GM19395 (cell line): ENCODE data around the gene SCN3B.

Source experiments
- ATAC-seq: cut with Tn5 transposase; IDR thresholded peaks from one replicate; pipeline ENCODE4 v1.9.1; 2021; ENCODE audit warnings: mild to moderate bottlenecking, moderate library complexity; ENCODE audit not compliant: unreplicated experiment

Gene SCN3B

DNA sequence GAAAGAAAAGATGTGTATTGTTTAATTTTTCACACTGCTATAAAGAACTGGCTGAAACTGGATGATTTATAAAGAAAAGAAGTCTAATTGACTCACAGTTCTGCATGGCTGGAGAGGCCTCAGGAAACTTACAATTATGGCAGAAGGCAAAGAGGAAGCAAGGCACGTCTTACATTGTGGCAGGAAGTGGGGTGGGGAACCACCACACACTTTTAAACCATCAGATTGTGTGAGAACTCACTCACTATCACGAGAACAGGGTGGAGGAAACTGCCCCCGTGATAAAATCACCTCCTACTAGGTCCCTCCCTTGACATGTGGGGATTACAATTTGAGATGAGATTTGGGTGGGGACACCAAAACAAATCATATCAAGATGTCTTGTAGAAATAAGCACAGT, 5.5 kb upstream of the SCN3B start:
- peak; percentile 92 for ATAC-seq

DNA sequence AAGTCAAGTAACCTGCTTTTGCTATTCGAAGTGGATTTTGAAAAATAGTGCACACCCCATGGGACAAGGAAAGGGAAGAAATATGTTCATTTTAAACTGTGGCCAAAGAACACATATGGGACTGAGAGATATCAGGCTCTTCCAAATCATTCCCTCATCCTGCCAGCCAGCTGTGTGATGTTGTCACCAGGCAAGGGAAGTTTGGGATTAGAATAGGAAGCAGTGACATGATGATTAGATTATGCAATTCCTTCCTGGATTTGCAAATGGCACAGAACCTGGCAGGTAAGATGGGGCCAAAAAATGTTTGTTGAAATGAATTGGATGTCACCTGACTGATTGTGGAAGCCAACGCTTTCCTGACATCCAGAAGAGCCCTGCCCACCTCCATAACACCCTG, 4.9 kb upstream of the SCN3B start:
- ATAC-seq, result no peak

- no peak for ATAC-seq
Observed at GRCh38 chr11:123653827-123654565, 428 bp downstream of the SCN3B start.

DNA sequence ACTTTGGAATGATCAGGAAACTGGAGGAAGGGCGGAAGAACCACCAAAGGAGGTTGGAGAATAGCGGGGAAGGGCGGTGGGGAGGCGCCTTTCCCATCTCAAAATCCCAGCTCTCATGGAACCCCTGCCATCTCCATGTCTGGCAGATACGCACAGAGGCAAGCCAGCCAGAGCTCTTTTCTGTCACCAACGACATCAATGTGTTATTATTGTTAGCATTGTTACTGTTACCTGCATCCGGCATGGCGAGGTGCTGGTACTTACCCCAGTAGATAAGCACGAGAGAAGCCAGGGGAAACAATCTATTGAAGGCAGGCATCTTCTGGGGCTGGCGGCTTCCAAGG, 969 bp downstream of the SCN3B start:
- no peak for ATAC-seq

GRCh38 chr11:123652599-123652998, 1.8 kb downstream of the SCN3B start:
- no peak for ATAC-seq

GRCh38 chr11:123650901-123651300, 3.5 kb downstream of the SCN3B start:
- no peak for ATAC-seq

DNA sequence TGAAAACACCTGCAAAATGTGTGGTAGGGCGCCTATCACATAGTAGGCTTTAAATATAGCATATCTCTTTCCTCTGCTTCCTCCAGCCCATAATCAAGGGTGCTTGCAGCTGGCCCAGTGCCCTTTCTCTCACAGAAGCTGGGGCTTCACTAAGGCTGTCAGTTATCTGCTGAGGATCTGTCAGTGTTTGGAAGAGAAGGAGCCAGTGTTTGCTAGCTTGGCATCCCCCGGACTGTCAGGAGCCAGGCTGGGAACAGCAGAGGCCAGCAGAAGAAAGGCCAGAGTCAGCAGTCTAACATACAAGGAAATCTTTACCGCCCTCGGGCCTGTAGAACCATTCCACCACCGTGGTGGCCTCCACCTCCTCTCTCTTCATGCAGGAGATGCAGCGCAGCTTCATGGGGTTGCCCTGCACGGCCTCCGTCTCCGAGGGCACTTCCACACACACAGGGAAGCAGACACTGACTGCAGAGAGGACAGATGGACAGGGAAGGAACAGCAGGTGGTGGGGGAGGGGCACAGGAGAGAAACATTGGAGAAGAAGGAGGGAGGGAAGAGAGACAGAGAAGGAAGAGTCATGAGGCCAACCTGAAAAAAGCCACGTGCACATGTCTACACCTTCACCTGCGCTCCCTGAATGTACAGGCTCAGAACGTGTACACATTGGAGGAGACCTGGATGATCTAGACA, 9.0 kb downstream of the SCN3B start:
- no peak for ATAC-seq

GRCh38 chr11:123642435-123642834, 12.0 kb downstream of the SCN3B start:
- no peak for ATAC-seq

GRCh38 chr11:123641495-123641840, 13.0 kb downstream of the SCN3B start:
- no peak for ATAC-seq

DNA sequence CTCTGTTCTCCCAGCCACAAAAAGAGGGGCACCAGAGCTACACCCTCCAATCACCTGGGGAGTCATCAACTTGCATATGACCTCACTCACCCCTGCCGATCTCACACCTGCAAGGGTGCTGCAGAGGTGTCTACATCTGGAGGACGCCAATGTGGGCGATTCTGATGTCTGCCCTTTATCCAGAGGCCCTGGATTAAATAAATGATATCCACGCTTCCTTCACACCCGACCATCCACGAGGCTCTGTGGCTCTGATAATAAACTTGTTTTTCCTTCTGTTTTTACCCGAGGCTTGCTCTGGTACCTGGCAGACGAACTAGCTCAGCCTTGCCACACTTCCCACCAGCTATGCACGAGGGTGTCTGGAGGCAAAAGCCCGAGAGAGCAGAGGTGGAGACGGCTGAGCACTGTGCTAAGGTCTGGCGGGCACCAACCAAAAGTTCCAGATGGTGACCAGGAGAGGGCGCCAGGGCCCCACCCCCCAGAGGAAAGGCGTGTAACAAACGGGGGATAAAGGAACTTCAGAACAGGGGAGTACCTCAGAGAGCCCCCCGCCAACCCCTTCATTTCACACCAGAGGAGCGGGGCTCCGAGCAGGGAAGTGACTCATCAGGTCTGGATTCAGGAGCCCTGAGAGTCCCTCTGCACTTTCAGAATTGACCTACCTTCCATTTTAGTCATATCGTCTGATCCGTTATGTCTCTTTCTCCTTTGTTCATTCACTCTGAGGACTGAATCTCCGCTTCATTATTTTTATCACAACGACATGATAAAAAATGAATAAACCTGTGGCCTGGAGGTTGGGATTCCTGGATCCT, 13.5 kb downstream of the SCN3B start:
- no peak for ATAC-seq

DNA sequence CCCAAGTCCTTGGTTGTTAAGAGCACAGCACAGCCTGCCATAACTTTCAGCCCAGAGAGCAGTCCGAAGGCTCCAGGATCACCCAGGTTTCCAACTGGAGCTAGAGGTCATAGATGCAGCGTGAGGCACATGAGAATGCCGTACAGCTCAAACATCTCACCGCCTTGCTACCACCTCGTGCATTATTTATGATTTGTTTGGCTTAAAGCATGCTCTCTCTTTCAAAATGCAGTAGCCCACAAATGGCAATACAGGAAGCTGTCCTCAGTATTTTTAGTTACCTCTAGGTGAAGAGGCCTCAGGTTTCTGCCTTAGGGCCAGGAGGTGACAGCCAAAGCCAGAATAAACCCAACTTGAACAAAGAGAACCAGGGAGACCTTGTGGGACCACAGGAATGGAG, 14.4 kb downstream of the SCN3B start:
- no peak for ATAC-seq

DNA sequence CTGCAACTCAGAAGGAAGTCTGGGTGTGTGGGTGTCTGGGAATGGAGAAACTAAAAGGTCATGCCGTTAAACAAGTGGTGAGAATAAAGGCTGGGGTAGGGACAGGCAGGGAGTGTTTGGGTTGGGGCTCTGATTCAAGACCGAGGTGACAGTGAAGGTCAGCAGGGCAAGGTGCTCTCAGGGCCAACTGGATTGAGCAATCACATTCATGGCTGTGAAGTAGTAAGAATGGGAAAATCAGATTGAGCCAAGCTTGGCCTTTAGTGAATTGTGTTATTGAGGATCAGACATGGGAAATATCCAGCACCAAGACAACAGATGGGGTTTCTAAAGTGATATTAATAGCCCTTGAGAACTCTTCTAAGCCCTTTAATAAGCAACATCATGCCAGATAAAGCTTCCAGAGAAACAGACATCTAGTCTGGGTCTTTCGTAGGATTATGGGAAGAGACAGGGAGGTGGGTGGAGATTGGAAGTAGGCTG, 24.3 kb downstream of the SCN3B start:
- no peak for ATAC-seq

- ATAC-seq, result no peak
Observed at GRCh38 chr11:123628936-123629683, 25.3 kb downstream of the SCN3B start.

DNA sequence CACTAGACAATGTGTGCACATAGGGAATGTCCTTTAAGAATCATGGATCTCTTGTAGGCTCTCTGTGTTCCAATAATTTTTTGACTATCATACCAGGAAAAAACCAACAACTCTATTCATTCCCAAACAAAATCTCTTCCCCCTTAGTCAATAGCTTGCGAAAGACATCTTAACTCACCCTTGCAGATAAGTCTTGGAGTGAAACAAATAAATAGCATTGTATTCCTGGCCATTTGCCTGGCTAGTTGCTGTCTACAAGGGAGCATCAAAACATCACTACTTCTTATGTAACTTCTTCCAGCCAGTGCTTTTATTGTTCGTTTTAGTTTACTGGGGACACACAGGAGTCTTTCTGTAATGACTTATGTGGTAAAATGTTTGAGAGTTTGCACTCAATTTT, 29.4 kb downstream of the SCN3B start:
- ATAC-seq, result no peak

DNA sequence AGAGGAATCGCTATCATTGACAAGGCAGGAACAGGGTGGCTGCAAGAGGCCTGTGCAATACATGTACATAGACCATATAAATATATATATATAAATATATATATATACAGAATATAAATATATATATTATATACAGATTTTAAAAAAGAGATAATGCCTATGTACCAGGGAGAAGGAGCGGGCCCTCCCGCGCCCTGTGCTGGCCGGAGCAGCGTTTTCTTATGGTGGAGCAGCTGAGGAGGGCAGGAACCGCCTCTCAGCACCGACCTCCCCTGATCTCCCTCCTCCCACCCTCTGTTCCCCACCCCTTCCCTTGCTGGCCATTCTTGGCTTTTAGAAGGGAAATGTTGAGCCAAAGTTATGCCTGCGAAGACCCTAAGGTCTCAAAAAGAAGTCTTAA, 31.8 kb downstream of the SCN3B start:
- ATAC-seq, result no peak

- ATAC-seq, result no peak
Observed at GRCh38 chr11:123616505-123617198, 37.8 kb downstream of the SCN3B start.

DNA sequence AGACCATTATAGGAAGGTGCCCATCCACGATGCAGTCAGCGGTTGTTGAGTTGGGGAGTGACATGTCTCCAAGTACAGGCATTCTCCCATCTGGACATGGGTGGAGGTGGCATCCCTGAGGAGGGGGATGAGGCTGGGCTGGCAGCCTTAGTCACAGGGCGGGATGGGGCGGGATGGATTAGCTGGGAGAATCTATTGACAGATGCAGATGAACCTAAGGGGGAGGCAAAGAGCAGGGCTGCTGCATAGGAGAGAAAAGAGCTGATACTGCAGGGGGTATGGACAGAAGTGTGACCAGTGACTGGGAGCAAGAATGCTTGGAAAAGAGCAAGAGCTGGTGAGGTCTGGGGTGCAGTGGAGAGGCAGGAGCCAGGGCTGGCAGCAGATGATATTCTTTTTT, 42.7 kb downstream of the SCN3B start:
- ATAC-seq, result no peak

- ATAC-seq, result no peak
Observed at GRCh38 chr11:123608945-123609344, 45.5 kb downstream of the SCN3B start.

- ATAC-seq, result no peak
Observed at GRCh38 chr11:123608371-123608770, 46.1 kb downstream of the SCN3B start.

DNA sequence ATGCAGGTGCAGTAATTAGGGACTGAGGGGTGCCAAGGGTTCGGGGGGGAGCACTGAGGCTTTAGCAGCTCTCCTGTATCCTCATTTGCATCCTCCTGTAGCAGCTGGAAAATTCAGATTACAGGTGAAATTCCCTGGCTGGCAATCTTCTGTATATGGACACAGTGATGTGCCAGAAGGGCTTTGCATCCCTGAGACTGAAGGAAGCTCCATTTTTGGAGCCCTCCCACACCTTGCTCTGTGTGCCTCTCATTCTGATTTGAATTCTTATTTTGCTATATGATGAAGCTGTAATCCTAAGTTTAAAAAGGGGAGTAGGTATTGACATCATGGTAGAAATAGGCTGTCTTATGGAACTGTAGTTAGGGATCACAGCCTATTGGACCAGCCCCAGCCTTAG, 46.6 kb downstream of the SCN3B start:
- ATAC-seq, result no peak

GRCh38 chr11:123603666-123604065, 50.8 kb downstream of the SCN3B start:
- ATAC-seq, result no peak
